HCT116 (cell line): ENCODE data around the gene RNF121.

Experiments used
- CBX3 ChIP-seq: IDR thresholded peaks from 2 replicates; pipeline ENCODE4 v1.6.1; 2012; ENCODE audit warnings: low read depth
- EGR1 ChIP-seq: IDR thresholded peaks from 2 replicates; pipeline ENCODE4 v1.6.1; 2012; ENCODE audit warnings: low read depth
- ELF1 ChIP-seq: IDR thresholded peaks from 2 replicates; pipeline ENCODE4 v1.6.1; 2012; ENCODE audit warnings: low read depth, borderline replicate concordance
- EZH2 ChIP-seq: fragments of 200-600 bp; sonication (generic); IDR thresholded peaks from 2 replicates; pipeline ENCODE4 v1.6.1; 2017; ENCODE audit warnings: antibody characterized with exemption, mixed run types
- FOSL1 ChIP-seq: IDR thresholded peaks from 2 replicates; pipeline ENCODE4 v1.6.1; 2012; ENCODE audit warnings: low read depth
- JUND ChIP-seq: IDR thresholded peaks from 2 replicates; pipeline ENCODE4 v1.6.1; 2012
- POLR2A ChIP-seq: IDR thresholded peaks from 2 replicates; pipeline ENCODE4 v1.7.0; 2011; ENCODE audit warnings: borderline replicate concordance; ENCODE audit not compliant: insufficient read depth, insufficient read length; ENCODE audit errors: extremely low read depth
- POLR2AphosphoS5 ChIP-seq: IDR thresholded peaks from 2 replicates; pipeline ENCODE4 v1.6.1; 2011; ENCODE audit warnings: mild to moderate bottlenecking, low read depth, low read length, moderate library complexity
- RAD21 ChIP-seq: IDR thresholded peaks from 2 replicates; pipeline ENCODE4 v1.6.1; 2012; ENCODE audit warnings: low read depth, mild to moderate bottlenecking
- YY1 ChIP-seq: IDR thresholded peaks from 2 replicates; pipeline ENCODE4 v1.6.1; 2011; ENCODE audit warnings: low read length, low read depth, moderate library complexity, mild to moderate bottlenecking; ENCODE audit not compliant: insufficient replicate concordance; ENCODE audit errors: extremely low read depth
- ZFX ChIP-seq: fragments of 450-650 bp; IDR thresholded peaks from 2 replicates; pipeline ENCODE4 v1.6.1; 2017
- TF ChIP-seq, protein P1 (sequence below), 3 experiments: fragments of 200-600 bp in 1 of 3; sonication (generic) in 1 of 3; IDR thresholded peaks in 2 of 3; conservative IDR thresholded peaks in 1 of 3; 2 replicates each; pipeline ENCODE4 v1.5.1; 2012 to 2017; ENCODE audit warnings: low read depth in 2 of 3, low read length in 2 of 3, antibody characterized with exemption in 1 of 3, borderline replicate concordance in 1 of 3, control low read depth in 1 of 3, mild to moderate bottlenecking in 1 of 3, mixed read lengths in 1 of 3, mixed run types in 1 of 3, moderate library complexity in 1 of 3; ENCODE audit not compliant: insufficient read depth in 1 of 3
- TF ChIP-seq, protein P2 (sequence below): IDR thresholded peaks from 2 replicates; pipeline ENCODE4 v1.6.1; 2012; ENCODE audit warnings: low read depth

- TF ChIP-seq, protein P1, sequence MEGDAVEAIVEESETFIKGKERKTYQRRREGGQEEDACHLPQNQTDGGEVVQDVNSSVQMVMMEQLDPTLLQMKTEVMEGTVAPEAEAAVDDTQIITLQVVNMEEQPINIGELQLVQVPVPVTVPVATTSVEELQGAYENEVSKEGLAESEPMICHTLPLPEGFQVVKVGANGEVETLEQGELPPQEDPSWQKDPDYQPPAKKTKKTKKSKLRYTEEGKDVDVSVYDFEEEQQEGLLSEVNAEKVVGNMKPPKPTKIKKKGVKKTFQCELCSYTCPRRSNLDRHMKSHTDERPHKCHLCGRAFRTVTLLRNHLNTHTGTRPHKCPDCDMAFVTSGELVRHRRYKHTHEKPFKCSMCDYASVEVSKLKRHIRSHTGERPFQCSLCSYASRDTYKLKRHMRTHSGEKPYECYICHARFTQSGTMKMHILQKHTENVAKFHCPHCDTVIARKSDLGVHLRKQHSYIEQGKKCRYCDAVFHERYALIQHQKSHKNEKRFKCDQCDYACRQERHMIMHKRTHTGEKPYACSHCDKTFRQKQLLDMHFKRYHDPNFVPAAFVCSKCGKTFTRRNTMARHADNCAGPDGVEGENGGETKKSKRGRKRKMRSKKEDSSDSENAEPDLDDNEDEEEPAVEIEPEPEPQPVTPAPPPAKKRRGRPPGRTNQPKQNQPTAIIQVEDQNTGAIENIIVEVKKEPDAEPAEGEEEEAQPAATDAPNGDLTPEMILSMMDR (IDR thresholded peaks at IDR 0.05 in 2 of 3, conservative IDR thresholded peaks at IDR 0.05 in 1 of 3; ENCODE audit: borderline replicate concordance in 1 of 3, insufficient read depth in 1 of 3, low read depth in 2 of 3, low read length in 2 of 3): no peak
- no peak for TF ChIP-seq POLR2A
- no peak for TF ChIP-seq POLR2AphosphoS5
- TF ChIP-seq YY1: no peak
- TF ChIP-seq FOSL1: no peak
- TF ChIP-seq JUND: no peak
- no peak for TF ChIP-seq RAD21
- no peak for TF ChIP-seq EGR1
- TF ChIP-seq, protein P2, sequence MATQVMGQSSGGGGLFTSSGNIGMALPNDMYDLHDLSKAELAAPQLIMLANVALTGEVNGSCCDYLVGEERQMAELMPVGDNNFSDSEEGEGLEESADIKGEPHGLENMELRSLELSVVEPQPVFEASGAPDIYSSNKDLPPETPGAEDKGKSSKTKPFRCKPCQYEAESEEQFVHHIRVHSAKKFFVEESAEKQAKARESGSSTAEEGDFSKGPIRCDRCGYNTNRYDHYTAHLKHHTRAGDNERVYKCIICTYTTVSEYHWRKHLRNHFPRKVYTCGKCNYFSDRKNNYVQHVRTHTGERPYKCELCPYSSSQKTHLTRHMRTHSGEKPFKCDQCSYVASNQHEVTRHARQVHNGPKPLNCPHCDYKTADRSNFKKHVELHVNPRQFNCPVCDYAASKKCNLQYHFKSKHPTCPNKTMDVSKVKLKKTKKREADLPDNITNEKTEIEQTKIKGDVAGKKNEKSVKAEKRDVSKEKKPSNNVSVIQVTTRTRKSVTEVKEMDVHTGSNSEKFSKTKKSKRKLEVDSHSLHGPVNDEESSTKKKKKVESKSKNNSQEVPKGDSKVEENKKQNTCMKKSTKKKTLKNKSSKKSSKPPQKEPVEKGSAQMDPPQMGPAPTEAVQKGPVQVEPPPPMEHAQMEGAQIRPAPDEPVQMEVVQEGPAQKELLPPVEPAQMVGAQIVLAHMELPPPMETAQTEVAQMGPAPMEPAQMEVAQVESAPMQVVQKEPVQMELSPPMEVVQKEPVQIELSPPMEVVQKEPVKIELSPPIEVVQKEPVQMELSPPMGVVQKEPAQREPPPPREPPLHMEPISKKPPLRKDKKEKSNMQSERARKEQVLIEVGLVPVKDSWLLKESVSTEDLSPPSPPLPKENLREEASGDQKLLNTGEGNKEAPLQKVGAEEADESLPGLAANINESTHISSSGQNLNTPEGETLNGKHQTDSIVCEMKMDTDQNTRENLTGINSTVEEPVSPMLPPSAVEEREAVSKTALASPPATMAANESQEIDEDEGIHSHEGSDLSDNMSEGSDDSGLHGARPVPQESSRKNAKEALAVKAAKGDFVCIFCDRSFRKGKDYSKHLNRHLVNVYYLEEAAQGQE: no peak
- no peak for TF ChIP-seq EZH2
- TF ChIP-seq ZFX: no peak
- TF ChIP-seq CBX3: no peak
- no peak for TF ChIP-seq ELF1
Observed at GRCh38 chr11:71947498-71947897, 18.7 kb downstream of the RNF121 start.
